HEK293 (cell line): Measurements from ENCODE around the gene ZNF556.

Experiments
- CTCF ChIA-PET: fragments of 350-600 bp; formaldehyde crosslinking; extraction: SDS; loops from one replicate; lab custom pipeline; 2021; ENCODE audit warnings: antibody characterized with exemption; lab: Yijun Ruan, JAX
- POLR2A ChIA-PET: fragments of 300-600 bp; formaldehyde crosslinking; extraction: SDS; loops from one replicate; lab custom pipeline; 2020; ENCODE audit warnings: antibody characterized with exemption, inconsistent platforms; lab: Yijun Ruan, JAX
- H3K27ac ChIP-seq: fragments of 200-500 bp; sonication (Bioruptor generic); 2 replicates; pipeline ENCODE4 v1.5.1; 2014; ENCODE audit warnings: low read depth, low read length, control low read depth, inconsistent platforms; ENCODE audit errors: extremely low read depth
- H3K36me3 ChIP-seq, 2 experiments: fragments of 200-500 bp in 1 of 2; sonication (Bioruptor generic) in 1 of 2; 1 replicate in 1 of 2; 2 replicates in 1 of 2; pipeline ENCODE4 v1.5.1; 2014 to 2017; ENCODE audit warnings: inconsistent platforms in 2 of 2, low read length in 2 of 2; ENCODE audit not compliant: control insufficient read depth in 2 of 2, insufficient read depth in 1 of 2
- H3K4me1 ChIP-seq: fragments of 200-500 bp; sonication (Bioruptor generic); 2 replicates; pipeline ENCODE4 v1.5.1; 2014; ENCODE audit warnings: mild to moderate bottlenecking, low read length, inconsistent platforms; ENCODE audit not compliant: control insufficient read depth, insufficient read depth
- H3K4me3 ChIP-seq: 2 replicates; pipeline ENCODE4 v1.5.1; 2011; ENCODE audit warnings: low read depth, mild to moderate bottlenecking, control low read depth, low read length, moderate library complexity
- H3K9me3 ChIP-seq: fragments of 200-500 bp; sonication (Bioruptor generic); 2 replicates; pipeline ENCODE4 v1.5.1; 2014; ENCODE audit warnings: low read depth, low read length, inconsistent platforms; ENCODE audit not compliant: control insufficient read depth, insufficient read depth
- BCL11A ChIP-seq: fragments of 450-650 bp; formaldehyde crosslinking; IDR thresholded peaks from 2 replicates; pipeline ENCODE4 v1.5.1; 2016; ENCODE audit warnings: low read depth, missing biosample characterization, missing genetic modification characterization
- HOXA7 ChIP-seq: sonication (generic); formaldehyde crosslinking; IDR thresholded peaks from 2 replicates; pipeline ENCODE4 v1.8.1; 2022; ENCODE audit warnings: missing genetic modification reagents, borderline replicate concordance
- KLF16 ChIP-seq: fragments of 450-650 bp; formaldehyde crosslinking; IDR thresholded peaks from 2 replicates; pipeline ENCODE4 v1.5.1; 2017; ENCODE audit warnings: missing biosample characterization, missing genetic modification characterization
- KLF8 ChIP-seq: fragments of 450-650 bp; formaldehyde crosslinking; IDR thresholded peaks from 2 replicates; pipeline ENCODE4 v1.5.1; 2016; ENCODE audit warnings: missing biosample characterization, missing genetic modification characterization
- MEIS1 ChIP-seq: sonication (generic); formaldehyde crosslinking; IDR thresholded peaks from 2 replicates; pipeline ENCODE4 v1.8.1; 2022; ENCODE audit warnings: missing genetic modification reagents, mild to moderate bottlenecking, borderline replicate concordance
- RBAK ChIP-seq: fragments of 450-650 bp; formaldehyde crosslinking; IDR thresholded peaks from 2 replicates; pipeline ENCODE4 v1.5.1; 2016; ENCODE audit warnings: missing biosample characterization, missing genetic modification characterization
- SETDB1 ChIP-seq: IDR thresholded peaks from one replicate; pipeline ENCODE4 v1.6.1; 2017; ENCODE audit warnings: mild to moderate bottlenecking, low read length, moderate library complexity, mixed read lengths; ENCODE audit not compliant: insufficient read length
- ZNF433 ChIP-seq: fragments of 450-650 bp; formaldehyde crosslinking; IDR thresholded peaks from 2 replicates; pipeline ENCODE4 v1.5.1; 2016; ENCODE audit warnings: missing biosample characterization, missing genetic modification characterization, low read depth
- ZNF785 ChIP-seq: fragments of 450-650 bp; formaldehyde crosslinking; IDR thresholded peaks from 2 replicates; pipeline ENCODE4 v1.5.1; 2016; ENCODE audit warnings: missing biosample characterization, missing genetic modification characterization
- TF ChIP-seq, protein P1 (sequence below): fragments of 450-650 bp; formaldehyde crosslinking; IDR thresholded peaks from 2 replicates; pipeline ENCODE4 v1.5.1; 2016; ENCODE audit warnings: missing biosample characterization, missing genetic modification characterization
- TF ChIP-seq, protein P2 (sequence below): fragments of 450-650 bp; formaldehyde crosslinking; IDR thresholded peaks from 2 replicates; pipeline ENCODE4 v1.5.1; 2016; ENCODE audit warnings: missing biosample characterization, missing genetic modification characterization, low read depth
- TF ChIP-seq, protein P3 (sequence below): fragments of 450-650 bp; formaldehyde crosslinking; IDR thresholded peaks from 2 replicates; pipeline ENCODE4 v1.5.1; 2016; ENCODE audit warnings: missing biosample characterization, missing genetic modification characterization
- TF ChIP-seq, protein P4 (sequence below): fragments of 450-650 bp; formaldehyde crosslinking; IDR thresholded peaks from 2 replicates; pipeline ENCODE4 v1.5.1; 2016; ENCODE audit warnings: missing biosample characterization, missing genetic modification characterization
- TF ChIP-seq, protein P5 (sequence below): fragments of 450-650 bp; formaldehyde crosslinking; IDR thresholded peaks from 2 replicates; pipeline ENCODE4 v1.5.1; 2016; ENCODE audit warnings: missing biosample characterization, missing genetic modification characterization, borderline replicate concordance
- TF ChIP-seq, protein P6 (sequence below): fragments of 450-650 bp; formaldehyde crosslinking; conservative IDR thresholded peaks from 2 replicates; pipeline ENCODE4 v1.5.1; 2016; ENCODE audit warnings: low read depth, missing biosample characterization, missing genetic modification characterization
- TF ChIP-seq, protein P7 (sequence below): fragments of 450-650 bp; formaldehyde crosslinking; optimal IDR thresholded peaks from 2 replicates; pipeline ENCODE3; 2016; ENCODE audit warnings: missing biosample characterization, mild to moderate bottlenecking, missing genetic modification characterization

The ZNF556 gene

DNA sequence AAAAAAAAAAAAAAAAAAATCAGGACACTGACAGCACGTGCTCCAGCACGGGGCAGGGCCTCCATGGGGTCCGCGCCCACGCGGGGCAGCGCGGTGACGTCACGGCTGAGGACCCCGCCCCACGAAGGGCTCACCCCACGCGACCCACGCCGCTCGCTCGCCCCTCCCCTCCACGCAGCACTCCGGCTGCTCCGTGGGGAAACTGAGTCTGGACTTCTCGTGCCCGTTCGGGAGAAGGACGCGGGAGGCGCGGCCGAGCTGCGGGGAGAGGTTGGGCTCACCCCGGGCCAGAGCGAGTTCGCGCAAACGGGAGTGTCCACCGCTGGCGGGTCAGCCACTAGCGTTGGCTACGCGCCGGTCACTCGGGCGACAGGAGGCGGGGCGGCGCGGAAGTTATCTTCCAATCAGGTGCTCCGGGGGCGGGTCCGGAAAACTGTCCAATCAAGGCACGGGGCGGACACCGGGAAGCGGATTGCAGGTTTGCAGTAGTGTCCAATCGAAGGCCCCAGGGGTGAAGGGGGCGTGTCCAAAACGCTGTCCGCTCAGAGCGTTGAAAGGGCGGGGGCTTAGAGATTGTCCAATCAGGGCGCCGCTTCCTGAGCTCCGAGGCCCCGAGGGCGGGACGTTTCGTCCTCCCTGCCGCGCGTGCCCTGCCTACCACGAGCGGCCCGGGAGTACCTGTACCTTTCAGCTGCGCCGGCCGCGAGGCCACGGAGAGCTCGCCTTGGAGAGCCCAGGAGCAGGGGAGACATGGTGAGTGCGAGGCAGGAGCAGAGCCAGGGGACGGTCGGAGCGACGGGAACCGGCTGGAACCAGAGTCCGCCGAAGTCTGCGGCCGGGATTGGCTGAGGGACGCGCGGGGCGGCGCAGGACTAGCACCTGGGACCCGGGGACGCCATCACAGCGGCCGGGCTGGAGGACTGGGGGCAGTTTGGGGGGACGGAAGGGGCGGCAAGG lies 33.4 kb downstream of the ZNF556 start, which contains the start of gene ZNF57:
Gene ZNF57 (plus strand): TSS at position 633 of the 957 bp plus-strand sequence. CDS start 118 bp downstream, at position 751.
- peak within 1 kb of the TSS; percentile 81 for H3K4me3 ChIP-seq
- H3K4me1 ChIP-seq: no peaks in the 10 kb centered on the region
- POLR2A ChIA-PET: interaction anchor here (0.5 to 1.4 kb wide), 16 partner anchors 10 to 1562 kb away, joined by 3 to 20 read pairs (median 3); partner anchors contain the start of genes THOP1, TLE6, ZNF554 and ZNF555
- no peaks in the 10 kb centered on the region for H3K36me3 ChIP-seq
- CTCF ChIA-PET: interaction anchor here (0.6 to 1.3 kb wide), 3 partner anchors 14 to 310 kb away, joined by 3 to 4 read pairs (median 3); no protein-coding TSS in a partner anchor
- no peaks in the 10 kb centered on the region for H3K9me3 ChIP-seq
- peak within 1 kb of the TSS; percentile 52; the same call in 1 of the 2 replicates for H3K27ac ChIP-seq
- TF ChIP-seq, protein P1, sequence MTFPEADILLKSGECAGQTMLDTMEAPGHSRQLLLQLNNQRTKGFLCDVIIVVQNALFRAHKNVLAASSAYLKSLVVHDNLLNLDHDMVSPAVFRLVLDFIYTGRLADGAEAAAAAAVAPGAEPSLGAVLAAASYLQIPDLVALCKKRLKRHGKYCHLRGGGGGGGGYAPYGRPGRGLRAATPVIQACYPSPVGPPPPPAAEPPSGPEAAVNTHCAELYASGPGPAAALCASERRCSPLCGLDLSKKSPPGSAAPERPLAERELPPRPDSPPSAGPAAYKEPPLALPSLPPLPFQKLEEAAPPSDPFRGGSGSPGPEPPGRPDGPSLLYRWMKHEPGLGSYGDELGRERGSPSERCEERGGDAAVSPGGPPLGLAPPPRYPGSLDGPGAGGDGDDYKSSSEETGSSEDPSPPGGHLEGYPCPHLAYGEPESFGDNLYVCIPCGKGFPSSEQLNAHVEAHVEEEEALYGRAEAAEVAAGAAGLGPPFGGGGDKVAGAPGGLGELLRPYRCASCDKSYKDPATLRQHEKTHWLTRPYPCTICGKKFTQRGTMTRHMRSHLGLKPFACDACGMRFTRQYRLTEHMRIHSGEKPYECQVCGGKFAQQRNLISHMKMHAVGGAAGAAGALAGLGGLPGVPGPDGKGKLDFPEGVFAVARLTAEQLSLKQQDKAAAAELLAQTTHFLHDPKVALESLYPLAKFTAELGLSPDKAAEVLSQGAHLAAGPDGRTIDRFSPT (tag by site-specific recombination): no peak
- peak; percentile 90 for TF ChIP-seq ZNF785 (tag by site-specific recombination)
- TF ChIP-seq BCL11A (tag by site-specific recombination): peak; percentile 38; the same call in 1 of the 2 replicates
- TF ChIP-seq SETDB1: no peak
- TF ChIP-seq, protein P2, sequence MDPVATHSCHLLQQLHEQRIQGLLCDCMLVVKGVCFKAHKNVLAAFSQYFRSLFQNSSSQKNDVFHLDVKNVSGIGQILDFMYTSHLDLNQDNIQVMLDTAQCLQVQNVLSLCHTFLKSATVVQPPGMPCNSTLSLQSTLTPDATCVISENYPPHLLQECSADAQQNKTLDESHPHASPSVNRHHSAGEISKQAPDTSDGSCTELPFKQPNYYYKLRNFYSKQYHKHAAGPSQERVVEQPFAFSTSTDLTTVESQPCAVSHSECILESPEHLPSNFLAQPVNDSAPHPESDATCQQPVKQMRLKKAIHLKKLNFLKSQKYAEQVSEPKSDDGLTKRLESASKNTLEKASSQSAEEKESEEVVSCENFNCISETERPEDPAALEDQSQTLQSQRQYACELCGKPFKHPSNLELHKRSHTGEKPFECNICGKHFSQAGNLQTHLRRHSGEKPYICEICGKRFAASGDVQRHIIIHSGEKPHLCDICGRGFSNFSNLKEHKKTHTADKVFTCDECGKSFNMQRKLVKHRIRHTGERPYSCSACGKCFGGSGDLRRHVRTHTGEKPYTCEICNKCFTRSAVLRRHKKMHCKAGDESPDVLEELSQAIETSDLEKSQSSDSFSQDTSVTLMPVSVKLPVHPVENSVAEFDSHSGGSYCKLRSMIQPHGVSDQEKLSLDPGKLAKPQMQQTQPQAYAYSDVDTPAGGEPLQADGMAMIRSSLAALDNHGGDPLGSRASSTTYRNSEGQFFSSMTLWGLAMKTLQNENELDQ: no peak
- no peak for TF ChIP-seq MEIS1 (CRISPR knock-in tag)
- TF ChIP-seq, protein P3, sequence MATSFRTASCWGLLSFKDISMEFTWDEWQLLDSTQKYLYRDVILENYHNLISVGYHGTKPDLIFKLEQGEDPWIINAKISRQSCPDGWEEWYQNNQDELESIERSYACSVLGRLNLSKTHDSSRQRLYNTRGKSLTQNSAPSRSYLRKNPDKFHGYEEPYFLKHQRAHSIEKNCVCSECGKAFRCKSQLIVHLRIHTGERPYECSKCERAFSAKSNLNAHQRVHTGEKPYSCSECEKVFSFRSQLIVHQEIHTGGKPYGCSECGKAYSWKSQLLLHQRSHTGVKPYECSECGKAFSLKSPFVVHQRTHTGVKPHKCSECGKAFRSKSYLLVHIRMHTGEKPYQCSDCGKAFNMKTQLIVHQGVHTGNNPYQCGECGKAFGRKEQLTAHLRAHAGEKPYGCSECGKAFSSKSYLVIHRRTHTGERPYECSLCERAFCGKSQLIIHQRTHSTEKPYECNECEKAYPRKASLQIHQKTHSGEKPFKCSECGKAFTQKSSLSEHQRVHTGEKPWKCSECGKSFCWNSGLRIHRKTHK (tag by site-specific recombination): no peak
- TF ChIP-seq, protein P4, sequence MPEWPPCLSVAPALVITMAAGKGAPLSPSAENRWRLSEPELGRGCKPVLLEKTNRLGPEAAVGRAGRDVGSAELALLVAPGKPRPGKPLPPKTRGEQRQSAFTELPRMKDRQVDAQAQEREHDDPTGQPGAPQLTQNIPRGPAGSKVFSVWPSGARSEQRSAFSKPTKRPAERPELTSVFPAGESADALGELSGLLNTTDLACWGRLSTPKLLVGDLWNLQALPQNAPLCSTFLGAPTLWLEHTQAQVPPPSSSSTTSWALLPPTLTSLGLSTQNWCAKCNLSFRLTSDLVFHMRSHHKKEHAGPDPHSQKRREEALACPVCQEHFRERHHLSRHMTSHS (tag by site-specific recombination): no peak
- peak; percentile 45; the same call in 1 of the 2 replicates for TF ChIP-seq KLF8
- TF ChIP-seq HOXA7: no peak
- TF ChIP-seq ZNF433 (tag by site-specific recombination): no peak
- no peak for TF ChIP-seq RBAK (tag by site-specific recombination)
- peak; percentile 71; the same call in 1 of the 2 replicates for TF ChIP-seq KLF16 (tag by site-specific recombination)
- TF ChIP-seq, protein P5, sequence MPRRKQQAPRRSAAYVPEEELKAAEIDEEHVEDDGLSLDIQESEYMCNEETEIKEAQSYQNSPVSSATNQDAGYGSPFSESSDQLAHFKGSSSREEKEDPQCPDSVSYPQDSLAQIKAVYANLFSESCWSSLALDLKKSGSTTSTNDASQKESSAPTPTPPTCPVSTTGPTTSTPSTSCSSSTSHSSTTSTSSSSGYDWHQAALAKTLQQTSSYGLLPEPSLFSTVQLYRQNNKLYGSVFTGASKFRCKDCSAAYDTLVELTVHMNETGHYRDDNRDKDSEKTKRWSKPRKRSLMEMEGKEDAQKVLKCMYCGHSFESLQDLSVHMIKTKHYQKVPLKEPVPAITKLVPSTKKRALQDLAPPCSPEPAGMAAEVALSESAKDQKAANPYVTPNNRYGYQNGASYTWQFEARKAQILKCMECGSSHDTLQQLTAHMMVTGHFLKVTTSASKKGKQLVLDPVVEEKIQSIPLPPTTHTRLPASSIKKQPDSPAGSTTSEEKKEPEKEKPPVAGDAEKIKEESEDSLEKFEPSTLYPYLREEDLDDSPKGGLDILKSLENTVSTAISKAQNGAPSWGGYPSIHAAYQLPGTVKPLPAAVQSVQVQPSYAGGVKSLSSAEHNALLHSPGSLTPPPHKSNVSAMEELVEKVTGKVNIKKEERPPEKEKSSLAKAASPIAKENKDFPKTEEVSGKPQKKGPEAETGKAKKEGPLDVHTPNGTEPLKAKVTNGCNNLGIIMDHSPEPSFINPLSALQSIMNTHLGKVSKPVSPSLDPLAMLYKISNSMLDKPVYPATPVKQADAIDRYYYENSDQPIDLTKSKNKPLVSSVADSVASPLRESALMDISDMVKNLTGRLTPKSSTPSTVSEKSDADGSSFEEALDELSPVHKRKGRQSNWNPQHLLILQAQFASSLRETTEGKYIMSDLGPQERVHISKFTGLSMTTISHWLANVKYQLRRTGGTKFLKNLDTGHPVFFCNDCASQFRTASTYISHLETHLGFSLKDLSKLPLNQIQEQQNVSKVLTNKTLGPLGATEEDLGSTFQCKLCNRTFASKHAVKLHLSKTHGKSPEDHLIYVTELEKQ (tag by site-specific recombination): no peak
- TF ChIP-seq, protein P6, sequence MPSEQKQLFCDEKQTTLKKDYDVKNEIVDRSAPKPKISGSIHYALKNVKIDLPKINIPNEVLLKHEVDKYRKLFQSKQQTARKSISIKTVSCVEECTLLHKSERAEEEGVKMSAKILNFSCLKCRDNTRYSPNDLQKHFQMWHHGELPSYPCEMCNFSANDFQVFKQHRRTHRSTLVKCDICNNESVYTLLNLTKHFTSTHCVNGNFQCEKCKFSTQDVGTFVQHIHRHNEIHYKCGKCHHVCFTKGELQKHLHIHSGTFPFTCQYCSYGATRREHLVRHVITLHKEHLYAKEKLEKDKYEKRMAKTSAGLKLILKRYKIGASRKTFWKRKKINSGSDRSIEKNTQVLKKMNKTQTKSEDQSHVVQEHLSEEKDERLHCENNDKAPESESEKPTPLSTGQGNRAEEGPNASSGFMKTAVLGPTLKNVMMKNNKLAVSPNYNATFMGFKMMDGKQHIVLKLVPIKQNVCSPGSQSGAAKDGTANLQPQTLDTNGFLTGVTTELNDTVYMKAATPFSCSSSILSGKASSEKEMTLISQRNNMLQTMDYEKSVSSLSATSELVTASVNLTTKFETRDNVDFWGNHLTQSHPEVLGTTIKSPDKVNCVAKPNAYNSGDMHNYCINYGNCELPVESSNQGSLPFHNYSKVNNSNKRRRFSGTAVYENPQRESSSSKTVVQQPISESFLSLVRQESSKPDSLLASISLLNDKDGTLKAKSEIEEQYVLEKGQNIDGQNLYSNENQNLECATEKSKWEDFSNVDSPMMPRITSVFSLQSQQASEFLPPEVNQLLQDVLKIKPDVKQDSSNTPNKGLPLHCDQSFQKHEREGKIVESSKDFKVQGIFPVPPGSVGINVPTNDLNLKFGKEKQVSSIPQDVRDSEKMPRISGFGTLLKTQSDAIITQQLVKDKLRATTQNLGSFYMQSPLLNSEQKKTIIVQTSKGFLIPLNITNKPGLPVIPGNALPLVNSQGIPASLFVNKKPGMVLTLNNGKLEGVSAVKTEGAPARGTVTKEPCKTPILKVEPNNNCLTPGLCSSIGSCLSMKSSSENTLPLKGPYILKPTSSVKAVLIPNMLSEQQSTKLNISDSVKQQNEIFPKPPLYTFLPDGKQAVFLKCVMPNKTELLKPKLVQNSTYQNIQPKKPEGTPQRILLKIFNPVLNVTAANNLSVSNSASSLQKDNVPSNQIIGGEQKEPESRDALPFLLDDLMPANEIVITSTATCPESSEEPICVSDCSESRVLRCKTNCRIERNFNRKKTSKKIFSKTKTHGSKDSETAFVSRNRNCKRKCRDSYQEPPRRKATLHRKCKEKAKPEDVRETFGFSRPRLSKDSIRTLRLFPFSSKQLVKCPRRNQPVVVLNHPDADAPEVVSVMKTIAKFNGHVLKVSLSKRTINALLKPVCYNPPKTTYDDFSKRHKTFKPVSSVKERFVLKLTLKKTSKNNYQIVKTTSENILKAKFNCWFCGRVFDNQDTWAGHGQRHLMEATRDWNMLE: no peak
- TF ChIP-seq, protein P7, sequence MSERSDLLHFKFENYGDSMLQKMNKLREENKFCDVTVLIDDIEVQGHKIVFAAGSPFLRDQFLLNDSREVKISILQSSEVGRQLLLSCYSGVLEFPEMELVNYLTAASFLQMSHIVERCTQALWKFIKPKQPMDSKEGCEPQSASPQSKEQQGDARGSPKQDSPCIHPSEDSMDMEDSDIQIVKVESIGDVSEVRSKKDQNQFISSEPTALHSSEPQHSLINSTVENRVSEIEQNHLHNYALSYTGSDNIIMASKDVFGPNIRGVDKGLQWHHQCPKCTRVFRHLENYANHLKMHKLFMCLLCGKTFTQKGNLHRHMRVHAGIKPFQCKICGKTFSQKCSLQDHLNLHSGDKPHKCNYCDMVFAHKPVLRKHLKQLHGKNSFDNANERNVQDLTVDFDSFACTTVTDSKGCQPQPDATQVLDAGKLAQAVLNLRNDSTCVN: peak; percentile 93
